B cell (primary cell): ENCODE data around the gene NUMB. TPM values are rescaled to one million over a fixed set of nuclear protein-coding genes. Genes with fewer than 3 reads are reported as not detected.
A peak's percentile ranks its signal among the peaks of the same experiment; 100 is the strongest.

Source experiments
- ATAC-seq: fragments of 200-7000 bp; cut with Tn5 transposase; one replicate; pipeline ENCODE4 v1.10.0; 2021; ENCODE audit warnings: low read depth, mild to moderate bottlenecking, moderate number of reproducible peaks, moderate library complexity
- CTCF ChIA-PET: fragments of 350-600 bp; sonication (Branson Sonifier 250); formaldehyde crosslinking; loops from one replicate; lab custom pipeline; 2021; ENCODE audit warnings: antibody characterized with exemption, inconsistent platforms; lab: Charles Lee
- POLR2A ChIA-PET: fragments of 350-600 bp; sonication (Branson Sonifier 250); formaldehyde crosslinking; loops from one replicate; lab custom pipeline; 2021; ENCODE audit warnings: antibody characterized with exemption; lab: Charles Lee
- DNase-seq: peaks from one replicate; pipeline ENCODE4 v3.0.0; 2013
- H2AFZ ChIP-seq: 2 replicates; pipeline ENCODE4 v1.6.1; 2012; ENCODE audit warnings: mild to moderate bottlenecking, low read depth, low read length; ENCODE audit not compliant: insufficient read depth, poor library complexity, severe bottlenecking
- H3K27ac ChIP-seq, 2 donors: 1 replicate in 1 of 2; 2 replicates in 1 of 2; pipeline ENCODE4 v1.5.1; 2012 to 2013; ENCODE audit warnings: low read length in 2 of 2, mild to moderate bottlenecking in 2 of 2, moderate library complexity in 1 of 2
- H3K27me3 ChIP-seq, 4 experiments: fragments of 200-600 bp in 1 of 4; sonication (generic) in 1 of 4; replicated peaks in 1 of 4; 1 replicate in 2 of 4; 2 replicates in 2 of 4; pipeline versions ENCODE4 v1.6.1 to v1.7.0; 2013 to 2016; ENCODE audit warnings: low read length in 3 of 4, mild to moderate bottlenecking in 2 of 4, mixed read lengths in 1 of 4, moderate library complexity in 1 of 4; ENCODE audit not compliant: insufficient read depth in 4 of 4, control insufficient read depth in 3 of 4; ENCODE audit errors: control extremely low read depth in 1 of 4
- H3K36me3 ChIP-seq, 2 experiments: replicated peaks in 1 of 2; 1 replicate in 1 of 2; 2 replicates in 1 of 2; pipeline versions ENCODE4 v1.6.1 to v1.7.1; 2013; ENCODE audit warnings: low read length in 1 of 2; ENCODE audit not compliant: insufficient read depth in 2 of 2, control insufficient read depth in 1 of 2; ENCODE audit errors: control extremely low read depth in 1 of 2, extremely low read depth in 1 of 2
- H3K4me1 ChIP-seq, 2 donors: fragments of 200-600 bp in 1 of 2; sonication (generic) in 1 of 2; 1 replicate in 1 of 2; 2 replicates in 1 of 2; pipeline versions ENCODE4 v1.5.1 to v1.6.1; 2013 to 2017; ENCODE audit warnings: low read length in 2 of 2; ENCODE audit not compliant: control insufficient read depth in 2 of 2, insufficient read depth in 2 of 2
- H3K4me2 ChIP-seq: replicated peaks from 2 replicates; pipeline ENCODE3; 2012; ENCODE audit warnings: mild to moderate bottlenecking, low read depth, low read length; ENCODE audit not compliant: poor library complexity, severe bottlenecking
- H3K4me3 ChIP-seq, 5 experiments: fragments of 200-600 bp in 1 of 5; sonication (generic) in 1 of 5; 1 replicate in 3 of 5; 2 replicates in 2 of 5; pipeline versions ENCODE4 v1.5.1 to v1.7.0; 2011 to 2016; ENCODE audit warnings: low read length in 4 of 5, mild to moderate bottlenecking in 4 of 5, low read depth in 2 of 5, control low read depth in 1 of 5, moderate library complexity in 1 of 5; ENCODE audit not compliant: insufficient read depth in 1 of 5; ENCODE audit errors: control extremely low read depth in 1 of 5, extremely low read depth in 1 of 5
- H3K79me2 ChIP-seq: fragments of 200-600 bp; sonication (generic); one replicate; pipeline ENCODE4 v1.6.0; 2016; ENCODE audit warnings: low read length; ENCODE audit not compliant: control insufficient read depth, insufficient read depth
- H3K9ac ChIP-seq: fragments of 200-600 bp; sonication (generic); 2 replicates; pipeline ENCODE4 v1.6.1; 2017; ENCODE audit warnings: mild to moderate bottlenecking, low read length, moderate library complexity
- H3K9me3 ChIP-seq, 3 donors: one replicate each; pipeline versions ENCODE4 v1.6.1 to v1.7.1; 2013; ENCODE audit warnings: low read length in 2 of 3; ENCODE audit not compliant: control insufficient read depth in 2 of 3, insufficient read depth in 1 of 3; ENCODE audit errors: control extremely low read depth in 1 of 3
- H4K20me1 ChIP-seq: 2 replicates; pipeline ENCODE4 v1.6.0; 2012; ENCODE audit warnings: mild to moderate bottlenecking, low read length; ENCODE audit not compliant: insufficient read depth, control insufficient read depth, poor library complexity, severe bottlenecking
- H3K27ac Mint-ChIP-seq: one replicate; pipeline ENCODE4 v1.8.0; 2021; ENCODE audit warnings: mixed read lengths
- H3K27me3 Mint-ChIP-seq: one replicate; pipeline ENCODE4 v1.8.0; 2021; ENCODE audit warnings: mixed read lengths
- H3K4me1 Mint-ChIP-seq: one replicate; pipeline ENCODE4 v1.8.0; 2021; ENCODE audit warnings: mixed read lengths
- H3K4me3 Mint-ChIP-seq: one replicate; pipeline ENCODE4 v1.8.0; 2021; ENCODE audit warnings: mixed read lengths
- H3K9me3 Mint-ChIP-seq: one replicate; pipeline ENCODE4 v1.8.0; 2022; ENCODE audit warnings: mixed read lengths; ENCODE audit not compliant: insufficient read depth
- CTCF ChIP-seq: fragments of 200-600 bp; IDR thresholded peaks from one replicate; pipeline ENCODE4 v1.8.0; 2022; ENCODE audit warnings: antibody characterized with exemption, mild to moderate bottlenecking
- EZH2 ChIP-seq: IDR thresholded peaks from 2 replicates; pipeline ENCODE4 v1.6.1; 2012; ENCODE audit warnings: borderline replicate concordance, low read depth, mild to moderate bottlenecking, moderate library complexity, low read length; ENCODE audit not compliant: insufficient read depth, poor library complexity, severe bottlenecking
- WGBS: methylation state at CpG from one replicate; pipeline ENCODE4 v1.1.5; 2013; ENCODE audit warnings: missing lambda C conversion rate; ENCODE audit not compliant: insufficient coverage; 5-methylcytosine and 5-hydroxymethylcytosine counted together
- intact Hi-C: fragments of 100-400 bp; cut with micrococcal nuclease; formaldehyde crosslinking; loops from one replicate; pipeline ENCODE4 v1.10.0; 2022
- polyA plus RNA-seq: library from polyadenylated mRNA; depleted of rRNA; stranded (reverse); fragments of >200 nt; gene quantifications from 2 replicates; pipeline ENCODE4 v1.2.3, GENCODE V29; 2012
- total RNA-seq, 2 donors: library from RNA; stranded (reverse); fragments of 120-200 nt in 1 of 2; gene quantifications; 1 replicate in 1 of 2; 2 replicates in 1 of 2; pipeline versions ENCODE4 v1.2.3 to v1.2.4, GENCODE V29; 2013 to 2022

Gene NUMB
- total and polyA plus RNA-seq, 2 donors (not counting 1 experiment from before 2014, with no cell fraction given): 63.4 to 102 TPM

DNA sequence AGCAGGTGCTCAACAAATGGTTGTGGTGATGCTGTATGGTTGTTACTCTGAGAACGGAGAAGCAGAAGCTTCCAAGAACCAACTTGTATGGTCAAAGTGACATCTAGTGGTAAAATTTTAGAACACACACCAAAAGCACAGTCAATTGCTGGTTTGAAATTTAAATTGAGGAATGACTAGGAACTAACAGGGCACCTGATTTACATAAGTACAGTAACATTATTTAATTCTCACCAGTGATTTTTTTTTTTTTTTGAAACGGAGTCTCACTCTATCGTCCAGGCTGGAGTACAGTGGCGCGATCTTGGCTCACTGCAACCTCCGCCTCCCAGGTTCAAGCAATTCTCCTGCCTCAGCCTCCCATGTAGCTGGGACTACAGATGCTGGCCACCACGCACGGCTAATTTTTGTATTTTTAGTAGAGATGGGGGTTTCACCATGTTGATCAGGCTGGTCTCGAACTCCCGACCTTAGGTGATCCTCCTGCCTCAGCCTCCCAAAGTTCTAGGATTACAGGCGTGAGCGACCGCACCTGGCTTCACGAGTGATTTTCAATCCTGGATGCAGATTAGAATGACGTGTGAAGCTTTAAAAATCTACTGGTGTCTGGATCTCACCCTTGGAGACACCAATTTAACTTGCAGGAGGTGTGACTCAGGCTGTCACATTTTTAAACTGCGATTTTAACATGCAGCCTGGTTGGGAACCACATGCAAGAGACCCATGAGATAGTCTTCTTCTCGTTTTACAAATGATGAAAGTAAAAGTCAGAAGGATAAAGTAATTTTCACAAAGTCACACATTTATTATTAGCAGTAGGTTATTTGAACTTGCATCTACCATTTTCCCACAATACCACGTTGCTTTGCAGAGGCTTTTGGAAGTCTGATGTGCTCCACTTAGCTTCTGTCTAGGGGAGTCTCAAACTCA lies 14.1 kb upstream of the NUMB start:
- 69% methylated on average over 8 of the region's 18 CpGs for WGBS

More for the DNA sequence above, 14.1 kb upstream of the NUMB start:
- DNase-seq (peak; percentile 81), ATAC-seq (peak; percentile 93)
- H3K27ac ChIP-seq: no peak overlapping the region
- no peaks in the 10 kb centered on the region for H4K20me1 ChIP-seq
- no peaks in the 10 kb centered on the region for H3K36me3 ChIP-seq
- peaks cover 0 to 2% of the 10 kb centered on the region in 2 donors for H3K4me1 ChIP-seq
- no peak overlapping the region for H3K27ac Mint-ChIP-seq
- H2AFZ ChIP-seq: no peak overlapping the region
- H3K27me3 ChIP-seq: no peaks in the 10 kb centered on the region
- H3K9me3 Mint-ChIP-seq: no peaks in the 10 kb centered on the region
- H3K4me1 Mint-ChIP-seq: peaks cover 3% of the 10 kb centered on the region
- H3K4me3 ChIP-seq: no peak overlapping the region
- H3K9ac ChIP-seq: no peak overlapping the region
- TF ChIP-seq EZH2: no peak
- peak; percentile 80 for TF ChIP-seq CTCF
- no peaks in the 10 kb centered on the region for H3K79me2 ChIP-seq
- intact Hi-C loops: loop anchor here (1.0 to 2.0 kb wide), 4 partner anchors 14 to 299 kb away; partner anchors contain the start of gene NUMB
- no peak overlapping the region for H3K4me3 Mint-ChIP-seq
- ChIA-PET CTCF (interaction anchor here (0.5 to 17.4 kb wide), 59 partner anchors 8 to 1216 kb away, joined by 3 to 470 read pairs (median 4); partner anchors contain the start of gene NUMB), POLR2A (interaction anchor here (0.8 to 1.1 kb wide), 4 partner anchors 15 to 177 kb away, joined by 3 to 6 read pairs (median 4); no protein-coding TSS in a partner anchor)
- H3K9me3 ChIP-seq: no peaks in the 10 kb centered on the region
- H3K27me3 Mint-ChIP-seq: no peaks in the 10 kb centered on the region
- H3K4me2 ChIP-seq: no peak overlapping the region
